ENCODE results near the gene YARS1.

DNA sequence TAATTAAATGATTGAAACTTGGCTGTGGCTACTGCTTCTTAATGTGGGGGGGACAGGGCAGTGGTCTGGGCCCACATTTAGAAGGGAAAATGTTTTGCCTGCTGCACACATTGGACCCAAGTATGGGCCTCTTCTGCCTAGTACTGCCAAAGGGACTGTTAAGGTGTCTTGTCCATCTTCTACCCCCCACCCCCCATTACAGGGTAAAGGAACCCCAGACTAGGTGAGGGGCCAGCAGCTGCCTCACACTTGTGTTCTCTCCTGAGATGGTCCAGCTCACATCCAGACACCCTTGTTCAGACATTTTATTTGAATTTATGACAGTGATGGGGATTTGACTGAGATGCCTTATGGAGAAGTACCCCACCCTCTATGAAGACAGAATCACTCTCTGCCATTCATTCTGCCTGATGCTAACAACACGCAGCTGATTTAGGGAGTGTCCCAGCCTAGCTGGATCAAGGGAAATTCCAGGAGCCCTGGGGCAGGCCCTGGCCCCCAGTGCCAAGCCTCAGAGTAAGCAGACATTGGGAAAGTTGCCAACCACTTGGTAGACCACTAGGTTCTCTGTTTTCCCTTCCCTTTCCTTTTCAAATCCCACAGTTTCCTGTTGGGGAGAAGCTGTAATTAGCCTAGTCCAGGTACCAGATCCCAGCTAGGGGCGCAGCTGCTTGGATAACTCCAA, 42.1 kb downstream of the YARS1 start:
- TF ChIP-seq, protein P1, sequence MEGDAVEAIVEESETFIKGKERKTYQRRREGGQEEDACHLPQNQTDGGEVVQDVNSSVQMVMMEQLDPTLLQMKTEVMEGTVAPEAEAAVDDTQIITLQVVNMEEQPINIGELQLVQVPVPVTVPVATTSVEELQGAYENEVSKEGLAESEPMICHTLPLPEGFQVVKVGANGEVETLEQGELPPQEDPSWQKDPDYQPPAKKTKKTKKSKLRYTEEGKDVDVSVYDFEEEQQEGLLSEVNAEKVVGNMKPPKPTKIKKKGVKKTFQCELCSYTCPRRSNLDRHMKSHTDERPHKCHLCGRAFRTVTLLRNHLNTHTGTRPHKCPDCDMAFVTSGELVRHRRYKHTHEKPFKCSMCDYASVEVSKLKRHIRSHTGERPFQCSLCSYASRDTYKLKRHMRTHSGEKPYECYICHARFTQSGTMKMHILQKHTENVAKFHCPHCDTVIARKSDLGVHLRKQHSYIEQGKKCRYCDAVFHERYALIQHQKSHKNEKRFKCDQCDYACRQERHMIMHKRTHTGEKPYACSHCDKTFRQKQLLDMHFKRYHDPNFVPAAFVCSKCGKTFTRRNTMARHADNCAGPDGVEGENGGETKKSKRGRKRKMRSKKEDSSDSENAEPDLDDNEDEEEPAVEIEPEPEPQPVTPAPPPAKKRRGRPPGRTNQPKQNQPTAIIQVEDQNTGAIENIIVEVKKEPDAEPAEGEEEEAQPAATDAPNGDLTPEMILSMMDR (IDR thresholded peaks at IDR 0.05): no peak
- no peak for TF ChIP-seq POLR2AphosphoS5 (IDR thresholded peaks at IDR 0.05)

Measured in transverse colon (tissue), 4 donors.